NCI-H2196 treated with DMSO at 0.1 percent for 48 hours (cell line): ENCODE measurements around the gene CCDC136.

Experiments
- DNase-seq: peaks from one replicate; lab custom pipeline; 2025; ENCODE audit not compliant: unreplicated experiment; lab: John Stamatoyannopoulos, UW

The CCDC136 gene

DNA sequence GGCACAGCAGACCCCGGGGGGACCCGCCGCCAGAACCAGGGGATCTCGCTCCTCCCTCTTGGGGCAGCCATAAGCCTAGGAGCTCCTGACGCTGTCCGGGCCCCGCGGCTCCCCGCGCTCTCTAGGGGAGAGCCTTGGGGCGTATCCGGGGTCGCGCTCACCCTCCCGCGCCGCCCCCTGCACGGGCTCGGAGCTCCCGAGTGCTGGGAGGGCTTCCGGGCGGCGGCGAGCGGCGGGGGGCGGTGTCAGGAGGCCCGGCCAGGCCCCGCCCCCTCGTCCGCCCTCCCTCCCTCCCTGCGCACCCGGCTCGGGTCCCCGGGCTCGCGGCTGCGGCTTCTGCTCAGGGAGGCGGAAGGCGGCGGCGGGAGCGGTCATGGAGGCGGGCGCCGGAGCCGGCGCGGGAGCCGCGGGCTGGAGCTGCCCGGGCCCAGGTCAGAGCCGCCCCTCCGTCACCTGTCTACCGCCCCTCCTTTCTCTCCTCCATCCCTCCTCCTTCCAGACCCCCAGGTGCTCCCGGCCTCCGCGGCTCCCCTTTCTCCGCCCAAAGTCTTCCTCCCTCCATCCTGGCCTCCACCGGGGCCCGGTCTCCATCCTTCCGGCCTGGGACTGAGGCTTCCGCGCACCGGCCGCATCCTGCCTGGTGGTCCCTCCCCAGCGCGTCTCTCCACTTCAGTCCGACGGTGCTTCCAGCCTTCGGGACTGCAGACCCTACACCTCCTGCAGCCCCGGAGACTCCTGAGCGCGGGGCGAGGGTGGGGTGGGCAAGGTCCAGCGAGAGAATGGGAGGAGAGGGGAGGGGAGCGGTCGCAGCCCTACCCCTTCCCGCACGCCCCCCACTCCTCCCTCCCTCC lies at the start of gene CCDC136:
Gene CCDC136, plus strand, starts transcription at position 848 of the 851 bp plus-strand sequence. CDS start 444 bp downstream, outside the sequence.
- peak; percentile 34 for DNase-seq

DNA sequence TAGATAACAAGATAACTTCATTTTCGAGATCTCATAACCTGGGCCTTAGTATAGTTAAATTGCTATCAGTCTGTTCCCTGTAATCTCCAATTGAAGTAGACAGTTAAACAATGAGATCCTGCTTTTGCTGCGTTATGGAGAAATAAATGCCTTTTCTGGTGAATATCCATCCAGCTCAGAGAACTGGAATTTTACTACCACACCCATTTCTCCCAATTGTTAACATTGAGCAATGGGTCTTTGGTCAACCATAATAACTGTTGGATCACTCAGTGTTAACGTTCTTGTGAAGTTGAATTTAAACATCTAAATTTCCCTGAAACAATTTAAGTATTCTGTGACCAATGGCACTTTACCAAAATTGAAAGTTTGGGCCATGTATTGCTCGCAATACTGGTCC lies 49.6 kb upstream of the CCDC136 start:
- no peak for DNase-seq

DNA sequence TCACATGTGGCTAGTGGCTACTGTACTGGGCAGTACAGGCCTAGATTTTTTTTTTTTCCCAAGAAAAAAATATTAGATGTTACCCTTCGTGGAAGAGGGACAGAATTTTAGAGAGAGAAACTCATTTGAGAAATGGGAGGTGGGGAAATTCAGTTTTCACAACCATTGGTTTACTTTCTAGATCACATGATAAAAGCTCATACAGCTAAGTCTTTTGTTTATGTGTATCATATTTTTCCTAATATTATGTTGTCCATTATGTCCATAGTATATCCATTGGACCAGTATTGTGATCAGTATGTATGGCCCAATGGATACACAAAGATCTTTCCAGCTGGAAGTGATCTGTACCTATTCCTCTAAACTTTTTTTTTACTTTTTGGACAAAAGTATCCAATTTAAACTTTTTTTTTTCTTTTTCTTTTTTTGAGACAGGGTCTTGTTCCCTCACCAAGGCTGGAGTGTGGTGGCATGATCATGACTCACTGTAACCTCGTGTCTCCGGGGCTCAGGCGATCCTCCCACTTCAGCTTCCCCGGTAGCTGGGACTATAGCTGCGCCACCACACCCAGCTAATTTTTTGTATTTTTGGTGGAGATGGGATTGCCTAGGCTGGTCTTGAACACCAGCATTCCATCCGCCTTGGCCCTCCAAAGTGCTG lies 48.5 kb upstream of the CCDC136 start:
- no peak for DNase-seq

DNA sequence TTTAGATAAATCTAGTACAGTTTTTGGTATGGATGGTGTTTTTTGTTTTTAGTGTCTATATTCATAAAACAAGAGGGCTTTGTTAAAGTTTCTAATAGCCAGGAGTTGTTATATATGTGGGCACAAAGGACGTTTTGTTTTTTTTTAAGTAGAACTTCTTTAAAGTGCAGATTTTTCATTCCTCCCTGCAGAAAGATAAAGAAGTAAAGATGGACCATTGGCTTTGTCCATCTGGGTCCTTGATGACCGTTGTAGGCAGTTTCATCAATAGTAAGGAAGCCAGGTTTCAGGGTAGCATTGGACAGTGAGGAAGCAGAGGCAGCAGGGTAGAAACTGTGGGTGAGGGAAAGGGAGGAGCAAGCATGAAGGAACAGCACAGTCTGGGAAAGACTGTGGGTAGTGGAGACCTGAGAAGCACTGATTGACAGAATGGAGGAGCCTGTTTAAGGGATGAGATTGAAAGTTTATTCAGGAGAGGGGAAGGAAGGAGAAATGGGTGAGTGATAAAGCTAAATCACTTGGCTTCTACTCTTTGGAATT lies 47.3 kb upstream of the CCDC136 start:
- no peak for DNase-seq

DNA sequence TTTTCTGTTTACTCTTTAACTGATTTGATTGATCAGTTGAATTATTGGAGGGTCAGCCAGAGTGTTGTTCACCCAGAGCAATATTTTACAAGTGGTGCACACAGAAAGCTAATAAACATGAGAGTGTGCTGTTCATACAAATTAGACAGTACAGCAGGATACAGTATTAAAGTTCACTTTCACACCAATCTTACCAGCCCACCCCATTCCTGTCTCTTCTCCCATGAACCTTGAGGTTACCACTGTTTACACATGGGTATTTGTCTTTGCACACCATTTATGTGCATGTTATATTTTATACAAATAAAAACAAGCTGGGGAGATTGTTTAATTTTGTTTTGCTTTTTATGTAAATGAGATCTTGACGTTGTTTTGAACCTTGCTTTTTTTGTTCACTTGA lies 46.1 kb upstream of the CCDC136 start:
- DNase-seq: no peak

DNA sequence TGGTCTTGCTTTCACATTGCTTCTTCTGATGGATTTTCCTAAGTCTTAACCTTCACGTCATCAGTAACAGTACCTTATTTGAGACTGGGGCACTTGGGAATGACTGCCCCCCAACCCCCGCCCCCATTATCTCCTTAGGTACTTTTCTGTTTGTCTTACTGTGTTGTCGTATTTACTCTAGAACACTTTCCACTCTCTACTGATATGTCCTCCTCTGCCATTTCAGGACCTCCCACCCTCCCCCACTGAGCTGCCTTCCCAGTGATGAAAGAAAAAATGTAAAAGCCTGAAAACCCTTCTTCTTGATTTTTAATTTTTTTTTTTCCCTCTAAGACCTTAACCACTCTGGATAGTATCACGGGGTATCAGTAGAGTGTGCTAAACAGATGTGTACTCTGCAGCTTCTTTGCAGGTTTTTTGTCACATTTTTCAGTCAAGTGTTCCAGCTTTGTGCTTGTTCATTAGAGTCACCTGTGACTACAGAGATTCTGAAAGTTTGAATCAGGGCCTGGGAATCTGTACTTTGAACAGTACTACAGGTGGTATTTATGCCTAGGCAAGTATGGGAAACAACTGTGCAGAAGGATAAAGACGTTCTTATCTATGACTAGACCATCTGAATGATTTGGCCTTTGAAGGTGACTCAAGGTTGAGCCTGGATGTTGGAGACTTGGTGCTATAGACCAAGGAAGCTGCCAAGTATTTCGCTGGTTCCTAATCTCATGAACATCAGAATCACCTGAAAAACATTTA lies 44.3 kb upstream of the CCDC136 start:
- DNase-seq: no peak

DNA sequence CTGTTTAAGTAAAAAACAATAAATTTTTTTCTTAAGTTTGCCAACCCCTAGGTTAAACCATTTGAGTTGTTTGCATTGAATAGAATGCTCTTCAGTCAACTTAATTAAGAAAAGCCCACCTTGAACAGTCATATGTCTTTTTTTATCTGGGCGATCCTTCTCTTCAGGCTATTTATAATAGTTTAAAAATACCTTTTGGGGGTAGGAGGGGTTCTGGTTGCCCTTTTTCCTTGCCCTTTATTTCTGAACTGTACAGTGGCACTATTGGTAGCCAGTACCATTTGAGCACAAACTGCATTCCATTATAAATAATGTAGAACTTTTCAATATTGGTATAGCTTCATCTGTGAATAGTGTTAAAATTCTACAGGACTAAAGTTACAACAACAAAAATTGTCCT lies 39.5 kb upstream of the CCDC136 start:
- DNase-seq: no peak

DNA sequence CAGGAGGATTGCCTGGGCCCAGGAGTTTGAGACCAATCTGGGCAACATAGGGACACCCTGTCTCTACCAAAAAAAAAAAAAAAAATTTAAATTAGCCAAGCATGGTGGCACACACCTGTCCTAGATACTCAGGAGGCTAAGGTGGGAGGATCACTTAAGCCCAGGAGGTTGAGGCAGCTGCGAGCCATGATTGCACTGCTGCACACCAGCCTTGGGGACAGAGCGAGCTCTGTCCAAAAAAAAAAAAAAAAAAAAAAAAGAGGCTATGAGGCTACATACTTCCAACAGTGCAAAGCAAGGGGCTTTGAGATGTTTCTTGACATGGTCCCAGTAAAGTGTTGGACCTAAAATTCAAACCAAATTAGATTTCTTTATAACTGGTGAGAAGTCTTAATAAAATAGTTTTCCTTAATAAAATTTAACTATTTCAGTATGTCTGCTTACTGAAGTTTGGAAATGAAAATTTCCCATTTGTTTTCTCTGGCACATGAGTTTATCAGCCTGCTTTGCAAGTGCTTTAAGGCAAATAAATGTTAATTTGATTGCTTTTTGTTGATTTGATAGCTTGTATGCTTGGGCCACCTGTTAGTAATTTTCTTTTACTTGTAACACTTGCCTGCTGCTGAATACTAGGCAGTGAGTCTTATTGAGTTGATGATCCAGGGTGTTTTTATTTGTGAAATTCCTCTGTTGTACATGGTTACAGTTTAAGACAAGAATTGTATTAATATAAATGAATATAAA lies 36.5 kb upstream of the CCDC136 start:
- no peak for DNase-seq

DNA sequence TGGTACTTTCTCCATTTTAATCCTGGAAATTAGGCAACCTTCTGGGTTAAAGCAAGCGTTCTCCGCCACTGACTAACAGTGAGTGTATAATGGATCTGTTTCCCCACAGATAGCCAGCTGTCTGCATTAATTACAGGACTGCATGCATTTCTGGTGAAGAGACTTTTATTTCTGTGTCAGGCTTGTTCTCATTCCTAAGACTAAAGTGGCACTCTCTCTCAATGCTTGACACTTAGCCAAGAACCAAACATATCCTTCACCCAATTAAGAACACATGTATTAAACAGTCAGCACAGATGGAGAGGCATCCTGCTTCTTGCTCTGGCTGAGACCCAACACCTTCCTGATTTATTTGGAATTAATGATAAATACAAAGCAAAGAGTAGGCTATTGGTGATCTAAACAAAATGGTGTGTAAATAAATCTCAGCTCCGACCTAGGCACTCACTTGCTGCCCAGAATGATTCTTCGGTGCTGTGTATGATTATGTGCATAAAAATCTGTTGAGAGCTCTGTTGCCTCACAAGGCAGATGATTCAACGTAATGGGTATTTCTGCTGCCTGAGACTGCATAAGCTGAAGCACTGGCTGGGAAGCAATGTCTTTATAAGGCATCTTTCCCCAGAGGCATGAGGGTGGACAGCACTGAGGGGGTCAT lies 35.8 kb upstream of the CCDC136 start:
- DNase-seq: no peak

DNA sequence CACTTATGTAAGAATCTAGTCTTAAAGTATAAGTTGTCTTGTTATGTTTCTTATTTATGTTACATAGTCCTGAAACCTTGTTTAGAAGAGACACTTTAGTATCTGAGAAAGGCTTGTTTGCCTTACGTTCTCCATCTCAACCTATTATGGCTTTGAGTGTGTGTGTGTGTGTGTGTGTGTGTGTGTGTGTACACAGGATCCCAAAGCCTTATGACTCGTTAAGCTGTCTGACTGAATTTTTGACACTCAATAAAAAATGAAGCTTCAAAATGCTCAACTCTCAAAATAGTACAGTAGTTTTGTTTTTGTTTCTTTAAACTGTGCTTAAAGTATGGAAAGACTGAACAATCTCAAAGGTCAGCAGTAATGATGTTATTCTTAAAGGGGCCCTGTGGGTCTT lies 34.6 kb upstream of the CCDC136 start:
- DNase-seq: no peak

DNA sequence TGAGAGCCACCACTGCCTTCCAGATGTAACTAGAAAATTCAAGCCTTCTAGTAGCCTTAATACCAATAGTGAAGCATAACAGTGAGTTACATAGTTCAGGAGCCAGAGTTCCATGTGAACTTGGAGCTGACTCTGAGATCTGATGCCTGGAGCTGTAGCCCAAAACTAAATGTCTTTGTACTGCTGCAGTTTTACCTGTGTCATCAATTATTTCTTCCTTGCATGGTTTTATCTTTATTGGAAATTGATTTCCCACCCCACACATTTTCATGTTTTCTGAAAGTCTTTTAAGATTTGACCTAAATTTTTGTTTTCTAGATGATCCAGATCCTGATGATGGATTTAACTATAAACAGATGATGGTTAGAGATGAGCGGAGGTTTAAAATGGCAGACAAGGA lies 33.2 kb upstream of the CCDC136 start:
- DNase-seq: no peak

DNA sequence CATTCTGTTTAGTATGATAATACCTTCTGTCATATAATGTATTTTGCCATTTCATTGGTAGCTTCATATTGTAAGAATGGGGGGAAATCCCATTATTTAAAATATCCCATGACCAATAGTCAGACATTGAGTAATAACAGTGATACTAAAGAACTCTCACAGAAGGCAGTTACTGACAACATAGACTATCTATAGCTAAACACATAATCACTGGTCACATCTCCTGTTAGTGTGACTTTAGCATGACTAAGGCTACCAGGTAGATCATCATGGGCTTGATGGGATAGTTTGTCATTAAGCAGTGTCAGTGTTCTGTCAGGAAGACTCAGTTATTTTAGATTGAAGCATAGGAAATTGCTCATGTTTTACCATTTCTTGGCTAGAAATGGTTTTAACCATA lies 32.5 kb upstream of the CCDC136 start:
- DNase-seq: no peak

DNA sequence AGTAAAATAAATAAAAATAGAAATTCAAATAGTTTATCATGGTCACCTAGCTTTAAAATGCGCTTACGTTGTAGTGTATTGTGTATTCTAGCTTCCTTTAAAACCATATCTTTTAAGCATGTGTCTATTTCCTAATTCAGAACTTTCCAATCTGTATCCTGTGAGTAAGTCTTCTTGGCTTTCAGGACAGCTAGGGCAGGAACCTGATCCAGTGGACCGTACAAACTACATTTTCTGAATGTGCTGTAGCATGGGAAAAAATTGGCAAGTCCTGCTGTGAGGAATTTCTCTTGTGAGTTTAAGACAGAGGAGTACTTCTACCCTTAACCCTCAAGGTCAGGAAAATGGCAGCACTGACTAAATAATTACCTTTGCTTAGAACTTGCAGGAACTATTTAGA lies 28.2 kb upstream of the CCDC136 start:
- DNase-seq: no peak

DNA sequence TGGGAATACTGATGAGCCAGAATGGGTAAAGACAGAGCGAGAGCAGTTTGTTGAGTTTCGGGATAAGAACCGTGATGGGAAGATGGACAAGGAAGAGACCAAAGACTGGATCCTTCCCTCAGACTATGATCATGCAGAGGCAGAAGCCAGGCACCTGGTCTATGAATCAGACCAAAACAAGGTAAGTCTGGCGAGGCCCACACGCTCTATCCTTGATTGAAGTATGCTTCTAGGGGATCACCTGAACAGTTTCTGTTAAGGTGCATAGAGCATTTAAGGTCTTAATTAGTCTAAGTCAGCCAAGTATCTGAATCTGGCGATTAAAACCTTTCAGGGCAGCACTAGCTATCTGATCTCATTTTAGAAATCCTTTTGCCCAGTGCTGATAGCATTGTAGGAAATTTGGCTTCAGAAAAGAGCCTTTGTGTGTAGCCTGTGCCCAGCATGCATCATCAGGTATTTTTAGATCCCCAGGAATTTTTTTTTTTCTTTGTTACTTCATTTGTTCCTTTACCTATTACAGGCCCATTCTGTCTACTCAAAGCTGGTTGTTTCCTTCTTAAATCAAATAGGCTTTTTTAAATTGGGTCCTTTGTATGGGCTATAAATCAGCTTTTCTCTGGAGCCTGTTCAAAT lies 24.2 kb upstream of the CCDC136 start:
- no peak for DNase-seq

DNA sequence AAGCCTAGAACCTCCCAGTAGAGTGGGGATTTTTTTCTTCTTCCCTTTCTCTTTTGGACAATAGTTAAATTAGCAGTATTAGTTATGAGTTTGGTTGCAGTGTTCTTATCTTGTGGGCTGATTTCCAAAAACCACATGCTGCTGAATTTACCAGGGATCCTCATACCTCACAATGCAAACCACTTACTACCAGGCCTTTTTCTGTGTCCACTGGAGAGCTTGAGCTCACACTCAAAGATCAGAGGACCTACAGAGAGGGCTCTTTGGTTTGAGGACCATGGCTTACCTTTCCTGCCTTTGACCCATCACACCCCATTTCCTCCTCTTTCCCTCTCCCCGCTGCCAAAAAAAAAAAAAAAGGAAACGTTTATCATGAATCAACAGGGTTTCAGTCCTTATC lies 21.5 kb upstream of the CCDC136 start:
- no peak for DNase-seq

DNA sequence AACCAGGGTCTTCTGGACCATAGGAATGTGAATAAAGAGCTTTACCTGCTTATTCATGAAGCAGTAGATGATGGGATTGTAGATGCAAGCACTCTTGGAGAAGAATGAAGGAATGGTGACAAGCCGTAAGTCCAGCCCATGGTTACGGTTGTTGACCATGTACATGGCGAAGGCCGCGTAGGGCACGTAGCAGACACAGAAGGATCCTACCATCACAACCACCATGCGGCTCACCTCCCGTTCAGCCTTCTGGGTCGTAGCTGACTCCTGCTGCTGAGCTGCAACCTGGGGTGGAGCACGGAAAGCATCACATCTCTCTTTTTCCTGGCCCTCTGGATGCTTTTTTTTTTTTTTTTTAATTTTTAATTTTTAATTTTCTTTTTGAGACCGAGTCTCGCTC lies 18.2 kb upstream of the CCDC136 start:
- no peak for DNase-seq

DNA sequence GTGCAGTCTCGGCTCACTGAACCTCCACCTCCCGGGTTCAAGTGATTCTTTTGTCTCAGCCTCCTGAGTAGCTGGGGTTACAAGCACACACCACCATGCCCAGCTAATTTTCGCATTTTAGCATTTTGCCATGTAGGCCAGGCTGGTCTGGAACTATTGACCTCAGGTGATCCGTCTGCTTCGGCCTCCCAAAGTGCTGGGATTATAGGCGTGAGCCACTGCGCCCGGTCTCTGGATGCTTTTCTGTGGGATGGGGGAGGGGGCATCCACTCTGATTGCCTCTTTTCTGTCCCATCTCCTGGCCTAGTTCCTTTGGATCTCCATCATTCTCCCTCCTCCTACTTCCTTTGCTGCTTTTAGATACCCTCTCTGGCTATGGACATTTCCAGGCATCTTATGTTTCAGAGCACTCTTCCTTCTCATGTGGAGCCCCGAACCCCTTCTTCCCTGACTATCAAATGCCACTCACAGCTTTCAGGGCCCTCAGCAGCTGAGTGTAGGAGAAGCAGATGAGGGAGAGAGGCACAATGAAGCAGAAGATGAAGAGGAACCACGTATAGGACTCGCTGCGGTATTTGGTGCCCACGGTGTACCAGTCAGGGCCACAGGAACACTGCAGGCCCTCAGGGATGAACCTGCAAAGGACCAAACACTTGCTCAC lies 17.6 kb upstream of the CCDC136 start:
- DNase-seq: no peak

DNA sequence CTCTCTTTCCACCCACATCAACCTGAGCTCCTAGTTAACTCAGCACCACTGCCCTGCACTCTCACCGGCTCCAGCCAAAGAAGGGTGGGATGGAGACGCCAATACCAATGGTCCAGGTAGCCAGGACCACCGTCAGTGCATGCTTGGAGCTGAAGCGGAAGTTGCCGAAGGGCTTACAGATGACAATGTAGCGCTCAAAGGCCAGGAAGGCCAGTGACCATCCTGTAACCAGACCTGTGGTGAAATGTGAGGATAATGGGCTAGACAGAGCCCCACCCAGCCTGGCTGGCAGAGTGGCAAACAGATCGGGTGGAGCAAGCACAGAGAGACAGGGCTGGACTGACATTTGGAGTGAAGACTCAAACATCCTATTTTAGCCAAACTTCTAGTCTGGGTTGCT lies 16.8 kb upstream of the CCDC136 start:
- no peak for DNase-seq

DNA sequence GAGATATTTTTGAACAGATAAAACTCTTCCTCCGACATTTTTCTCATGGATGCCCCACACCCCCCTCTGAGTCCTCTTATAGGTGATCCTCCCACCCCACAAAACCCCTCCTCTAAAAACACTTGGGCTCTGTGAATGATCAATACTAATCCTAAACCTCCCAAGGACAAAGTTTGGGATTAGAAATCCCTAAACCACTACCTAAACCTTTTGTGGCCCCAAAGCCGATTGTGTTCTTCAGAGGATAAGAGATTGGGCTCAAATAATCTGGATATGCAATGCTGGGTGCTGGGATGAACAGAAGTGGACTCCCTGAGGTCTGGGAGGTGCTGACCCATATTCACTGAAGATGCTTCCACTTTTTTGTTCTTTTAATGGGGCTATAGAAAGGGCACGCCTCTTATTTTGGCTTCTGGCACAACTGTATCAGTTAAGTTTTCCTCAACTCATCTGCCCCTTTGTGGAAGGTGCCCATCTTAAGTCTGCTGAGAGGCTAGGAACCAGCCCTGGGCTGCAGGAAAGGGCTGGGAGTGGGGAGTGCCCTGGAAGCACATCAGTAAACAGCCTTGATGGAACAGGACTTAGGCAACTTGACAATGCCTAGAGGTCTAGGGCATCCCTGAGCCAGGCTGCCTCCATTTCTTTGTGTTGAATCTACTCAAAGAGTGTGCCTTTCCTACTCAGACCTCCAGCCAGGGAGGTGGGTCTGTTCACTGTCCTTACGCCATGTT lies 15.9 kb upstream of the CCDC136 start, which contains the start of gene OPN1SW:
Gene OPN1SW, minus strand, starts transcription at position 51 of the 731 bp plus-strand sequence. Its CDS starts 13 bp downstream, at position 38.
- no peak for DNase-seq
